Measurements from ENCODE around the gene ZBTB14. TPM values are rescaled to one million over a fixed set of nuclear protein-coding genes. Genes with fewer than 3 reads are reported as not detected.
A peak's percentile ranks its signal among the peaks of the same experiment; 100 is the strongest.

The ZBTB14 gene
- total RNA-seq, 1 donor from 2014 or later = 16.7 TPM

DNA sequence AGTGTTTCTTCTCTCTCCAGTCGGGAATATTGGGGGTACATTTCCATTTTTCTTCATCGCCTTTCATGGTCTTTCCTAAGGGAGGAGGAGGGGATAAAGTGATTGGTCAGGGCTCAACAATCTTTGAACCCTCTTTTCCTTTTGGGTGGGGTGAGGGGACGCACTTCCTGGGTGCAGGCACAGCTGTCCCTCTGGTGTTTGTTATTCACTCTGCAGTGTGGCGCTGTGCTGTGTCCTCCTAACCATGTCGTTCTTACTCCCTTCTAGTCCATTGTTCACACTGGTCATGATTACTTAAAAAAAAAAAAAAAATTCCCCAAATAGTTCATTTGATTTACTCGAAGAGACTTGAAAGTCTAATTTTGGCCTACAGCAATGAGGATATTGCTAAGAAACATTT lies 44.4 kb downstream of the ZBTB14 start:
- no peak overlapping the region for H3K27ac Mint-ChIP-seq
- H3K27me3 Mint-ChIP-seq = no peaks in the 10 kb centered on the region
- H3K4me3 Mint-ChIP-seq (ENCODE audit: low read depth) = no peak overlapping the region
- TF ChIP-seq, protein P1, sequence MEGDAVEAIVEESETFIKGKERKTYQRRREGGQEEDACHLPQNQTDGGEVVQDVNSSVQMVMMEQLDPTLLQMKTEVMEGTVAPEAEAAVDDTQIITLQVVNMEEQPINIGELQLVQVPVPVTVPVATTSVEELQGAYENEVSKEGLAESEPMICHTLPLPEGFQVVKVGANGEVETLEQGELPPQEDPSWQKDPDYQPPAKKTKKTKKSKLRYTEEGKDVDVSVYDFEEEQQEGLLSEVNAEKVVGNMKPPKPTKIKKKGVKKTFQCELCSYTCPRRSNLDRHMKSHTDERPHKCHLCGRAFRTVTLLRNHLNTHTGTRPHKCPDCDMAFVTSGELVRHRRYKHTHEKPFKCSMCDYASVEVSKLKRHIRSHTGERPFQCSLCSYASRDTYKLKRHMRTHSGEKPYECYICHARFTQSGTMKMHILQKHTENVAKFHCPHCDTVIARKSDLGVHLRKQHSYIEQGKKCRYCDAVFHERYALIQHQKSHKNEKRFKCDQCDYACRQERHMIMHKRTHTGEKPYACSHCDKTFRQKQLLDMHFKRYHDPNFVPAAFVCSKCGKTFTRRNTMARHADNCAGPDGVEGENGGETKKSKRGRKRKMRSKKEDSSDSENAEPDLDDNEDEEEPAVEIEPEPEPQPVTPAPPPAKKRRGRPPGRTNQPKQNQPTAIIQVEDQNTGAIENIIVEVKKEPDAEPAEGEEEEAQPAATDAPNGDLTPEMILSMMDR (IDR thresholded peaks at IDR 0.05; ENCODE audit: unreplicated experiment) = no peak
- no peaks in the 10 kb centered on the region for H3K36me3 Mint-ChIP-seq (ENCODE audit: insufficient read depth)
- no peaks in the 10 kb centered on the region for H3K4me1 Mint-ChIP-seq (ENCODE audit: low read depth)
- no peaks in the 10 kb centered on the region for H3K9me3 Mint-ChIP-seq (ENCODE audit: low read depth)
- DNase-seq (ENCODE audit: low spot score, unreplicated experiment) = no peak

- TF ChIP-seq, protein P1 (IDR thresholded peaks at IDR 0.05; ENCODE audit: unreplicated experiment) = no peak
- H3K4me1 Mint-ChIP-seq (ENCODE audit: low read depth) = no peaks in the 10 kb centered on the region
These were observed 44.9 kb downstream of the ZBTB14 start for GRCh38 chr18:5250603-5251002.

GRCh38 chr18:5244941-5245340 lies 50.6 kb downstream of the ZBTB14 start:
- TF ChIP-seq, protein P1 (IDR thresholded peaks at IDR 0.05; ENCODE audit: unreplicated experiment) = no peak
- H3K4me1 Mint-ChIP-seq (ENCODE audit: low read depth) = peaks cover 7% of the 10 kb centered on the region
- no peaks in the 10 kb centered on the region for H3K9me3 Mint-ChIP-seq (ENCODE audit: low read depth)
- no peak overlapping the region for H3K27ac Mint-ChIP-seq
- no peaks in the 10 kb centered on the region for H3K27me3 Mint-ChIP-seq
- no peak overlapping the region for H3K4me3 Mint-ChIP-seq (ENCODE audit: low read depth)
- peaks cover 11% of the 10 kb centered on the region for H3K36me3 Mint-ChIP-seq (ENCODE audit: insufficient read depth)
- no peak for DNase-seq (ENCODE audit: low spot score, unreplicated experiment)

More at GRCh38 chr18:5250603-5251002, 44.9 kb downstream of the ZBTB14 start:
- Mint-ChIP-seq H3K36me3 (ENCODE audit: insufficient read depth) (no peaks in the 10 kb centered on the region), H3K27me3 (no peaks in the 10 kb centered on the region), H3K9me3 (ENCODE audit: low read depth) (no peaks in the 10 kb centered on the region), H3K27ac (no peak overlapping the region), H3K4me3 (ENCODE audit: low read depth) (no peak overlapping the region)
- no peak for DNase-seq (ENCODE audit: low spot score, unreplicated experiment)

DNA sequence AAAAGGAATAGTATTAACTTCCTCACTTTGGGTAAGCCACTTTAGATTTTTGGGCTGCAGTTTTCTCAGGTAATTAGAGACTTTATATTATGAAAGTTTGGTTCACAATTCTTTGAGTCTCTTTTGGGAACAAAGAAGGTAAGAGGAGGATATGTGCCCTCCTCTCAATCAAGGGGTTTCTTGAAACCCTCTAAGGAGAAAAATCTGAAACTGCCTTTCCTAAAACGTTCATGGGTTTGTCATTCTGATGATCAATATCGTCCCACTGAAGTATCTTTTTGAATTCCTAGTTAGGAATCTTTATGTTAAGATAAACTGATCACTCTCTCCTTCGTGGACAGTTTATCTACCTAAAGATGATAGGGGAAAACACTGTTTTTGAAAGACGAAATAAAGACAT lies 56.1 kb downstream of the ZBTB14 start:
- peaks cover 24% of the 10 kb centered on the region for H3K4me1 Mint-ChIP-seq (ENCODE audit: low read depth)
- DNase-seq (ENCODE audit: low spot score, unreplicated experiment) = no peak
- H3K4me3 Mint-ChIP-seq (ENCODE audit: low read depth) = peak overlapping the region; percentile 96
- H3K36me3 Mint-ChIP-seq (ENCODE audit: insufficient read depth) = peaks cover 11% of the 10 kb centered on the region
- no peaks in the 10 kb centered on the region for H3K27me3 Mint-ChIP-seq
- TF ChIP-seq, protein P1 (IDR thresholded peaks at IDR 0.05; ENCODE audit: unreplicated experiment) = no peak
- H3K9me3 Mint-ChIP-seq (ENCODE audit: low read depth) = no peaks in the 10 kb centered on the region
- H3K27ac Mint-ChIP-seq = no peak overlapping the region

Other genes starting within 250 kb of the ZBTB14 start
- not detected in 2 replicates for gene AKAIN1, start 98.5 kb downstream of the ZBTB14 start, total RNA-seq
- 41.7 and 49.8 TPM in 2 replicates for gene EPB41L3, start 248.3 kb upstream of the ZBTB14 start, total RNA-seq